ENCODE results near the gene CELF4. TPM values are rescaled to one million over a fixed set of nuclear protein-coding genes. Genes with fewer than 3 reads are reported as not detected.

The CELF4 gene
- total and polyA plus RNA-seq, 4 donors: 0.24 to 3.0 (median 1.3) TPM

DNA sequence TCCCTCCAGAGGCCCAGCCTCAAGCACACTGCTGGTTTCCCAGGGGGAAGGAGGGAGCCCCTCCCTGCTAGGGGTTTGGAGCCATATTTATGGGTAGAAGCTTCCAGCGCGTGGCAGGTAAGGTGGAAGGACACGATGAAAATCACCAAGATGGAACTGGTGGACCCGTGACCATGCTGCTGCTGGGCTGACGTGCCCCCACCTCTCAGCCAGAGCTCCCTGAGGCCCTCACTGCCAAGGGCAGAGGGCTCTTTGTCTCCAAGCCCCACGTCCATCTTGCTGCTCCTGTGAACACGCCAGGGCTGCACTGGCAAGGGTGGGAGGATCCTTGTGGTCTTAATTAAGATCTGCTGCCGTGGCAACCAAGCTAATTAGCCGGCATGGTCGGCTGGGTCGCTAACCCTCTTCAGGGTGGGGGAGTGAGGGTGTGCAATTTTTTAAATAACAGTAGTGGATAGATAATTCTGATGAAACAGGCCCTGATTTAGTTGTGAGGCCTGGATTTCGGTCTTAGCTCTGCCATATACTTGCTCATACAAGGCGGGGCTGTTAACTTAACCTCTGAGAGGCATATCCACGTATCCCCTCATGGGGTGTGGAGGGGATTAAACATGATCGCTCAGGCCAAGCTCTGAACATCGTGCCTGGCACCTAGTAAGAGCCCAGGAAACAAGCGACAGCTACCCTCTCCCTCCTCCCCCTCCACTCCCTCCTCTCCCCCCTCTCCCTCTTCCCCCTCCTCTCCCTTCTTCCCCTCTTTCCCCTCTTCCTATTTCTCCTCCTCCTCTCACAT lies 232.8 kb downstream of the CELF4 start:
- peaks cover 0 to 3% (median 0%) of the 10 kb centered on the region in 5 donors for H3K4me1 ChIP-seq (ENCODE audit: control insufficient read depth in 5 of 5, insufficient read depth in 5 of 5, low read length in 5 of 5)
- ATAC-seq (ENCODE audit: insufficient read depth, low FRiP score) (no peak), DNase-seq (no peak)
- H3K9ac ChIP-seq (ENCODE audit: insufficient read depth in 1 of 2, low read length in 2 of 2): no peak overlapping the region
- H3K4me3 ChIP-seq: no peak overlapping the region
- 81 to 88% methylated on average over 17 of the region's 17 CpGs for WGBS, 2 donors
- H3K27ac ChIP-seq (ENCODE audit: low read depth in 1 of 2, low read length in 1 of 2): no peak overlapping the region
- H3K27me3 ChIP-seq (ENCODE audit: control insufficient read depth in 3 of 3, insufficient read depth in 3 of 3, low read length in 2 of 3): peaks cover 0 to 3% (median 0%) of the 10 kb centered on the region in 3 donors
- H3K9me3 ChIP-seq (ENCODE audit: control insufficient read depth in 4 of 4, insufficient read depth in 3 of 4, low read length in 3 of 4): peaks cover 0 to 3% (median 0%) of the 10 kb centered on the region in 4 donors
- TF ChIP-seq, protein P1, sequence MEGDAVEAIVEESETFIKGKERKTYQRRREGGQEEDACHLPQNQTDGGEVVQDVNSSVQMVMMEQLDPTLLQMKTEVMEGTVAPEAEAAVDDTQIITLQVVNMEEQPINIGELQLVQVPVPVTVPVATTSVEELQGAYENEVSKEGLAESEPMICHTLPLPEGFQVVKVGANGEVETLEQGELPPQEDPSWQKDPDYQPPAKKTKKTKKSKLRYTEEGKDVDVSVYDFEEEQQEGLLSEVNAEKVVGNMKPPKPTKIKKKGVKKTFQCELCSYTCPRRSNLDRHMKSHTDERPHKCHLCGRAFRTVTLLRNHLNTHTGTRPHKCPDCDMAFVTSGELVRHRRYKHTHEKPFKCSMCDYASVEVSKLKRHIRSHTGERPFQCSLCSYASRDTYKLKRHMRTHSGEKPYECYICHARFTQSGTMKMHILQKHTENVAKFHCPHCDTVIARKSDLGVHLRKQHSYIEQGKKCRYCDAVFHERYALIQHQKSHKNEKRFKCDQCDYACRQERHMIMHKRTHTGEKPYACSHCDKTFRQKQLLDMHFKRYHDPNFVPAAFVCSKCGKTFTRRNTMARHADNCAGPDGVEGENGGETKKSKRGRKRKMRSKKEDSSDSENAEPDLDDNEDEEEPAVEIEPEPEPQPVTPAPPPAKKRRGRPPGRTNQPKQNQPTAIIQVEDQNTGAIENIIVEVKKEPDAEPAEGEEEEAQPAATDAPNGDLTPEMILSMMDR (IDR thresholded peaks at IDR 0.05; ENCODE audit: control extremely low read depth, extremely low read depth): no peak
- no peaks in the 10 kb centered on the region for H3K36me3 ChIP-seq (ENCODE audit: control insufficient read depth in 4 of 4, insufficient read depth in 4 of 4, low read length in 4 of 4)

DNA sequence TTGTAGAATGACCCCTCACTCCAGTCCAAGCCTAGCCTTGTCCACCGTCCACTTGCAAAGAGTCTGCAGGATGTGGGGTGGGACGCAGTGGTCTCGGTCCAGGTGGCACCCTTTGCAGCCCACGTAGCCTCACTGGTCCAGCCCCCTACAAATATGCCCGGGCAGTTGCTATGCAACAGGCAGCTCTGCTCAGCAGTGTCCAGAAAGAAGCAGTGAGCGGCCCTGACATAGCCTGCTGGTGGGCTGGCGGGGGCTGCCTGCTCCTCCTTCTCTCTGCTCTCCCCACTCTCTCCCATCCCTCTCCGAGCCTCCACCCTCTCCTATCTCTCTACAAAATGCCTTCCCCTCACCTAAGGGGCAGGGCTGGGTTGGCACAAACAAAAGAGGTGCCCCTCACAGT lies 233.4 kb downstream of the CELF4 start:
- ATAC-seq (ENCODE audit: insufficient read depth, low FRiP score): no peak

DNA sequence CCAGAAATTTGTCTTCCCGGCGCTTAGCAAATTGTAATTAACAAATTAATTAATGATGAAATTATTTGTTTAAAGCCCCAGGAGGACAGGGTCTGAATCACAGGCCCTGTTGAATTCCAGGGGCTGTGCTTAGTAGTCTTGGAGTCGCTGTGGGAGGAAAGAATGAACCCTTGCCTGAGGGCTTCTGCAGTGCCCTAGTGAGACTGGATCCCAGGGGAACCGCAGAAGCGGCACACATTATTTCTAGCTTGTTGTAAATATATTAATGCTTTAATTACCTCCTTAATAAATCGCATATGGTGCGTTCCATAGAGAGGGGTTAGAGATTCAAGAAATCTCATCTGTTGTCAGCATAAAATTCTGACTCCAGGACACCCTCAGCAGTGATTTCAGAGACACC lies 235.4 kb downstream of the CELF4 start:
- H3K27ac ChIP-seq (ENCODE audit: low read depth in 1 of 2, low read length in 1 of 2): no peak overlapping the region
- TF ChIP-seq, protein P1 (IDR thresholded peaks at IDR 0.05; ENCODE audit: control extremely low read depth, extremely low read depth): no peak
- H3K27me3 ChIP-seq (ENCODE audit: control insufficient read depth in 3 of 3, insufficient read depth in 3 of 3, low read length in 2 of 3): peaks cover 0 to 3% (median 0%) of the 10 kb centered on the region in 3 donors
- no peaks in the 10 kb centered on the region for H3K36me3 ChIP-seq (ENCODE audit: control insufficient read depth in 4 of 4, insufficient read depth in 4 of 4, low read length in 4 of 4)
- ATAC-seq (ENCODE audit: insufficient read depth, low FRiP score): no peak
- no peak for DNase-seq
- H3K9ac ChIP-seq (ENCODE audit: insufficient read depth in 1 of 2, low read length in 2 of 2): no peak overlapping the region
- H3K9me3 ChIP-seq (ENCODE audit: control insufficient read depth in 4 of 4, insufficient read depth in 3 of 4, low read length in 3 of 4): peaks cover 0 to 3% (median 0%) of the 10 kb centered on the region in 4 donors
- no peak overlapping the region for H3K4me3 ChIP-seq
- peaks cover 0 to 2% (median 0%) of the 10 kb centered on the region in 5 donors for H3K4me1 ChIP-seq (ENCODE audit: control insufficient read depth in 5 of 5, insufficient read depth in 5 of 5, low read length in 5 of 5)
- 88 to 92% methylated on average over 7 of the region's 7 CpGs for WGBS, 2 donors

More for the DNA sequence above, 233.4 kb downstream of the CELF4 start:
- H3K36me3 ChIP-seq (ENCODE audit: control insufficient read depth in 4 of 4, insufficient read depth in 4 of 4, low read length in 4 of 4): no peaks in the 10 kb centered on the region
- 81 to 92% methylated on average over 8 of the region's 8 CpGs for WGBS, 2 donors
- TF ChIP-seq, protein P1 (IDR thresholded peaks at IDR 0.05; ENCODE audit: control extremely low read depth, extremely low read depth): no peak
- H3K4me1 ChIP-seq (ENCODE audit: control insufficient read depth in 5 of 5, insufficient read depth in 5 of 5, low read length in 5 of 5): peaks cover 0 to 3% (median 0%) of the 10 kb centered on the region in 5 donors
- no peak overlapping the region for H3K4me3 ChIP-seq
- no peak overlapping the region for H3K9ac ChIP-seq (ENCODE audit: insufficient read depth in 1 of 2, low read length in 2 of 2)
- no peak for DNase-seq
- H3K9me3 ChIP-seq (ENCODE audit: control insufficient read depth in 4 of 4, insufficient read depth in 3 of 4, low read length in 3 of 4): peaks cover 0 to 3% (median 0%) of the 10 kb centered on the region in 4 donors
- no peak overlapping the region for H3K27ac ChIP-seq (ENCODE audit: low read depth in 1 of 2, low read length in 1 of 2)
- H3K27me3 ChIP-seq (ENCODE audit: control insufficient read depth in 3 of 3, insufficient read depth in 3 of 3, low read length in 2 of 3): peaks cover 0 to 3% (median 0%) of the 10 kb centered on the region in 3 donors
